ENCODE results near the gene KPNA3.

- TF ChIP-seq, protein P1, sequence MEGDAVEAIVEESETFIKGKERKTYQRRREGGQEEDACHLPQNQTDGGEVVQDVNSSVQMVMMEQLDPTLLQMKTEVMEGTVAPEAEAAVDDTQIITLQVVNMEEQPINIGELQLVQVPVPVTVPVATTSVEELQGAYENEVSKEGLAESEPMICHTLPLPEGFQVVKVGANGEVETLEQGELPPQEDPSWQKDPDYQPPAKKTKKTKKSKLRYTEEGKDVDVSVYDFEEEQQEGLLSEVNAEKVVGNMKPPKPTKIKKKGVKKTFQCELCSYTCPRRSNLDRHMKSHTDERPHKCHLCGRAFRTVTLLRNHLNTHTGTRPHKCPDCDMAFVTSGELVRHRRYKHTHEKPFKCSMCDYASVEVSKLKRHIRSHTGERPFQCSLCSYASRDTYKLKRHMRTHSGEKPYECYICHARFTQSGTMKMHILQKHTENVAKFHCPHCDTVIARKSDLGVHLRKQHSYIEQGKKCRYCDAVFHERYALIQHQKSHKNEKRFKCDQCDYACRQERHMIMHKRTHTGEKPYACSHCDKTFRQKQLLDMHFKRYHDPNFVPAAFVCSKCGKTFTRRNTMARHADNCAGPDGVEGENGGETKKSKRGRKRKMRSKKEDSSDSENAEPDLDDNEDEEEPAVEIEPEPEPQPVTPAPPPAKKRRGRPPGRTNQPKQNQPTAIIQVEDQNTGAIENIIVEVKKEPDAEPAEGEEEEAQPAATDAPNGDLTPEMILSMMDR (IDR thresholded peaks at IDR 0.05; ENCODE audit: low read length): no peak
- no peak for TF ChIP-seq EZH2phosphoT487 (IDR thresholded peaks at IDR 0.05; ENCODE audit: low read length)
Observed at GRCh38 chr13:49812812-49813211, 20.3 kb upstream of the KPNA3 start.
